Endothelial cell of umbilical vein (primary cell): Measurements from ENCODE around the gene CCZ1. TPM values are rescaled to one million over a fixed set of nuclear protein-coding genes. Genes with fewer than 3 reads are reported as not detected.
"Not testable (repeated sequence)": the region's sequence is repeated elsewhere in the genome, so short reads cannot be mapped to it uniquely, and the experiment has no call there.

Experiments used
- BruUV-seq: library from RNA; stranded (reverse); fragments of 400-500 nt; replicated peaks from 2 replicates; lab custom pipeline; 2021; lab: Mats Ljungman, UMichigan
- CTCF ChIA-PET: fragments of 300-600, 350-600 bp; sonication (Branson Sonifier 250); formaldehyde crosslinking; loops from one replicate; lab custom pipeline; 2021; ENCODE audit warnings: antibody characterized with exemption, inconsistent platforms; lab: Charles Lee
- POLR2A ChIA-PET: fragments of 300-600, 350-600 bp; sonication (Branson Sonifier 250); formaldehyde crosslinking; loops from one replicate; lab custom pipeline; 2021; ENCODE audit warnings: antibody characterized with exemption, inconsistent platforms; lab: Charles Lee
- DNase-seq: peaks from one replicate; pipeline ENCODE4 v3.0.0-alpha.2; 2011; ENCODE audit warnings: low read depth, low spot score
- FAIRE-seq: peaks from 2 replicates; lab custom pipeline; 2011; peaks lifted over from hg19 to GRCh38; lab: Jason Lieb, UNC
- H2AFZ ChIP-seq: 2 replicates; pipeline ENCODE4 v1.6.0; 2012; ENCODE audit warnings: low read depth, low read length, control low read depth, inconsistent platforms
- H3K27ac ChIP-seq: 2 replicates; pipeline ENCODE4 v1.5.1; 2011; ENCODE audit warnings: low read depth, mild to moderate bottlenecking, control low read depth, low read length, moderate library complexity; ENCODE audit not compliant: insufficient read depth
- H3K27me3 ChIP-seq, 2 experiments: 2 replicates each; pipeline versions ENCODE4 v1.6.0 to v1.6.1; 2011; ENCODE audit warnings: low read length in 2 of 2, mixed read lengths in 1 of 2; ENCODE audit not compliant: control insufficient read depth in 2 of 2, insufficient read depth in 2 of 2
- H3K36me3 ChIP-seq, 2 experiments: 2 replicates in 1 of 2; 3 replicates in 1 of 2; pipeline ENCODE4 v1.5.1; 2011; ENCODE audit warnings: low read length in 2 of 2, mild to moderate bottlenecking in 1 of 2, moderate library complexity in 1 of 2; ENCODE audit not compliant: control insufficient read depth in 2 of 2, insufficient read depth in 2 of 2; ENCODE audit errors: extremely low read depth in 1 of 2
- H3K4me1 ChIP-seq: 3 replicates; pipeline ENCODE4 v1.5.1; 2011; ENCODE audit warnings: mild to moderate bottlenecking, low read length; ENCODE audit not compliant: control insufficient read depth, insufficient read depth; ENCODE audit errors: extremely low read depth
- H3K4me2 ChIP-seq: 2 replicates; pipeline ENCODE4 v1.6.1; 2011; ENCODE audit warnings: low read length, control low read depth, mixed read lengths; ENCODE audit not compliant: insufficient read depth
- H3K4me3 ChIP-seq, 3 experiments: fragments of 200-600 bp in 1 of 3; sonication (generic), shearing (Covaris generic) in 1 of 3; replicated peaks in 1 of 3; 2 replicates each; pipeline ENCODE4 v1.5.1; 2011 to 2016; ENCODE audit warnings: control low read depth in 3 of 3, low read length in 3 of 3, mild to moderate bottlenecking in 2 of 3, inconsistent platforms in 1 of 3, low read depth in 1 of 3, moderate library complexity in 1 of 3; ENCODE audit not compliant: insufficient read depth in 1 of 3
- H3K79me2 ChIP-seq: 2 replicates; pipeline ENCODE4 v1.6.0; 2012; ENCODE audit warnings: low read length, inconsistent platforms; ENCODE audit not compliant: control insufficient read depth, insufficient read depth
- H3K9ac ChIP-seq: replicated peaks from 2 replicates; pipeline ENCODE3; 2011; ENCODE audit warnings: low read length, control low read depth; ENCODE audit not compliant: insufficient read depth; ENCODE audit errors: extremely low read depth
- H3K9me1 ChIP-seq: replicated peaks from 3 replicates; pipeline ENCODE4 v1.6.0; 2011; ENCODE audit warnings: mild to moderate bottlenecking, low read length; ENCODE audit not compliant: control insufficient read depth, insufficient read depth; ENCODE audit errors: extremely low read depth
- H3K9me3 ChIP-seq: replicated peaks from 2 replicates; pipeline ENCODE4 v1.5.1; 2012; ENCODE audit warnings: low read length, inconsistent platforms; ENCODE audit not compliant: control insufficient read depth, insufficient read depth
- H4K20me1 ChIP-seq: replicated peaks from 2 replicates; pipeline ENCODE3; 2011; ENCODE audit warnings: mild to moderate bottlenecking, low read length; ENCODE audit not compliant: control insufficient read depth, insufficient read depth; ENCODE audit errors: extremely low read depth
- dilution Hi-C: fragments of 300-500 bp; cut with MboI; formaldehyde crosslinking; loops from one replicate; pipeline ENCODE4 v1.15.0; 2019; ENCODE audit warnings: low sequenced_read_pairs; ENCODE audit not compliant: extremely low pct_ligation_motif_present
- intact Hi-C: fragments of 100-400 bp; cut with micrococcal nuclease; formaldehyde crosslinking; loops from one replicate; pipeline ENCODE4 v1.10.0; 2022
- polyA plus RNA-seq, 4 experiments: library from polyadenylated mRNA; depleted of rRNA in 3 of 4; stranded (reverse) in 3 of 4; unstranded in 1 of 4; fragments of >200 nt; gene quantifications; 2 replicates each; pipeline versions ENCODE4 v1.2.1 to v1.2.3, GENCODE V29; 2011 to 2012; ENCODE audit warnings: missing spikeins in 1 of 4
- small RNA-seq: library from RNA; depleted of rRNA; stranded (forward); fragments of <200 nt; gene quantifications from one replicate; pipeline ENCODE3, GENCODE V24; 2012; ENCODE audit warnings: low replicate concordance, low read depth; ENCODE audit not compliant: insufficient read depth, insufficient read length
- total RNA-seq: library from RNA; stranded (reverse); gene quantifications from 2 replicates; pipeline ENCODE4 v1.2.3, GENCODE V29; 2021

The CCZ1 gene
- total and polyA plus RNA-seq, 2 donors (not counting 3 experiments of a cell fraction or from before 2014, with no cell fraction given), result 40.6 to 95.5 TPM

- H3K27me3 ChIP-seq, H3K4me3 ChIP-seq, H2AFZ ChIP-seq, BruUV-seq, CTCF ChIA-PET, intact Hi-C loops, H3K36me3 ChIP-seq, H4K20me1 ChIP-seq, H3K9ac ChIP-seq, H3K79me2 ChIP-seq, POLR2A ChIA-PET, H3K4me2 ChIP-seq, H3K9me1 ChIP-seq, DNase-seq, H3K27ac ChIP-seq, H3K4me1 ChIP-seq, dilution Hi-C loops, H3K9me3 ChIP-seq: not testable (repeated sequence)
- FAIRE-seq, result peak; percentile 90
Measured at GRCh38 chr7:5970347-5970911, 71.9 kb downstream of the CCZ1 start, which contains the start of gene RSPH10B. TSS of gene RSPH10B (minus strand) at chr7:5970689. CDS start at chr7:5967116, 3,573 bp downstream.

GRCh38 chr7:5973580-5973979 is 75.0 kb downstream of the CCZ1 start:
- not testable (repeated sequence) for BruUV-seq

More at GRCh38 chr7:5973580-5973979, 75.0 kb downstream of the CCZ1 start:
- H3K4me2 ChIP-seq, H2AFZ ChIP-seq, CTCF ChIA-PET, H3K9me3 ChIP-seq, H3K4me3 ChIP-seq, H3K27me3 ChIP-seq, H3K9me1 ChIP-seq, H3K36me3 ChIP-seq, DNase-seq, H3K27ac ChIP-seq, H3K4me1 ChIP-seq, H4K20me1 ChIP-seq, POLR2A ChIA-PET, H3K9ac ChIP-seq, dilution Hi-C loops, FAIRE-seq, H3K79me2 ChIP-seq, intact Hi-C loops: not testable (repeated sequence)

Small RNA genes within 50 kb of the gene (small RNA-seq; reads per million reads assigned to genes)
- not detected for gene RN7SL556P

Other genes starting within 250 kb of the CCZ1 start
- 33.2 and 37.1 TPM in 2 replicates for gene RNF216, start 117.1 kb upstream of the CCZ1 start, total RNA-seq
- gene RNF216, start 117.1 kb upstream of the CCZ1 start, polyA plus RNA-seq, result 16.4 TPM in 2 replicates
- not detected in 2 replicates for gene OCM, start 17.9 kb upstream of the CCZ1 start, total RNA-seq
- gene OCM, start 17.9 kb upstream of the CCZ1 start, polyA plus RNA-seq, result not detected in 2 replicates
- gene RSPH10B, start 72.0 kb downstream of the CCZ1 start, total RNA-seq, result 0.18 and 0.29 TPM in 2 replicates
- 0.11 and 0.15 TPM in 2 replicates for gene RSPH10B, start 72.0 kb downstream of the CCZ1 start, polyA plus RNA-seq
- gene PMS2, start 110.3 kb downstream of the CCZ1 start, total RNA-seq, result 14.5 and 15.9 TPM in 2 replicates
- 3.8 and 5.2 TPM in 2 replicates for gene PMS2, start 110.3 kb downstream of the CCZ1 start, polyA plus RNA-seq
- gene AIMP2, start 110.5 kb downstream of the CCZ1 start, total RNA-seq, result 44.6 and 45.6 TPM in 2 replicates
- gene AIMP2, start 110.5 kb downstream of the CCZ1 start, polyA plus RNA-seq, result 59.4 and 67.7 TPM in 2 replicates
- 0.35 and 0.53 TPM in 2 replicates for gene ANKRD61, start 132.6 kb downstream of the CCZ1 start, total RNA-seq
- gene ANKRD61, start 132.6 kb downstream of the CCZ1 start, polyA plus RNA-seq, result 0.18 and 0.32 TPM in 2 replicates
- gene EIF2AK1, start 160.4 kb downstream of the CCZ1 start, total RNA-seq, result 97.8 and 105 TPM in 2 replicates
- 35.6 and 58.1 TPM in 2 replicates for gene EIF2AK1, start 160.4 kb downstream of the CCZ1 start, polyA plus RNA-seq
- 12.5 and 12.7 TPM in 2 replicates for gene USP42, start 206.2 kb downstream of the CCZ1 start, total RNA-seq
- gene USP42, start 206.2 kb downstream of the CCZ1 start, polyA plus RNA-seq, result 4.2 TPM in 2 replicates